ENCODE measurements around the gene KCND3. TPM values are rescaled to one million over a fixed set of nuclear protein-coding genes. Genes with fewer than 3 reads are reported as not detected.

KCND3 gene
- total RNA-seq, 1 donor from 2014 or later: 0.81 TPM

GRCh38 chr1:111882559-111882958, 106.9 kb downstream of the KCND3 start:
- H3K4me3 Mint-ChIP-seq (ENCODE audit: low read depth): no peak overlapping the region
- no peak for DNase-seq (ENCODE audit: low spot score, unreplicated experiment)
- H3K9me3 Mint-ChIP-seq (ENCODE audit: low read depth): no peaks in the 10 kb centered on the region
- no peaks in the 10 kb centered on the region for H3K36me3 Mint-ChIP-seq (ENCODE audit: insufficient read depth)
- peaks cover 17% of the 10 kb centered on the region for H3K4me1 Mint-ChIP-seq (ENCODE audit: low read depth)
- no peak for TF ChIP-seq CTCF (IDR thresholded peaks at IDR 0.05; ENCODE audit: unreplicated experiment)
- peaks cover 21% of the 10 kb centered on the region for H3K27me3 Mint-ChIP-seq
- H3K27ac Mint-ChIP-seq: no peak overlapping the region

GRCh38 chr1:111880881-111881837, 108.3 kb downstream of the KCND3 start:
- no peak overlapping the region for H3K4me3 Mint-ChIP-seq (ENCODE audit: low read depth)
- no peak overlapping the region for H3K27ac Mint-ChIP-seq
- no peaks in the 10 kb centered on the region for H3K9me3 Mint-ChIP-seq (ENCODE audit: low read depth)
- no peak for TF ChIP-seq CTCF (IDR thresholded peaks at IDR 0.05; ENCODE audit: unreplicated experiment)
- DNase-seq (ENCODE audit: low spot score, unreplicated experiment): no peak
- no peaks in the 10 kb centered on the region for H3K36me3 Mint-ChIP-seq (ENCODE audit: insufficient read depth)
- H3K4me1 Mint-ChIP-seq (ENCODE audit: low read depth): peaks cover 5% of the 10 kb centered on the region
- H3K27me3 Mint-ChIP-seq: peaks cover 24% of the 10 kb centered on the region

- Mint-ChIP-seq H3K27ac (no peak overlapping the region), H3K4me3 (ENCODE audit: low read depth) (no peak overlapping the region), H3K9me3 (ENCODE audit: low read depth) (no peaks in the 10 kb centered on the region), H3K36me3 (ENCODE audit: insufficient read depth) (no peaks in the 10 kb centered on the region), H3K4me1 (ENCODE audit: low read depth) (peaks cover 2% of the 10 kb centered on the region), H3K27me3 (peaks cover 21% of the 10 kb centered on the region)
- no peak for DNase-seq (ENCODE audit: low spot score, unreplicated experiment)
- no peak for TF ChIP-seq CTCF (IDR thresholded peaks at IDR 0.05; ENCODE audit: unreplicated experiment)
Observed at GRCh38 chr1:111879081-111879480, 110.4 kb downstream of the KCND3 start.

GRCh38 chr1:111878649-111879048, 110.8 kb downstream of the KCND3 start:
- no peak overlapping the region for H3K4me3 Mint-ChIP-seq (ENCODE audit: low read depth)
- peaks cover 19% of the 10 kb centered on the region for H3K27me3 Mint-ChIP-seq
- no peak for TF ChIP-seq CTCF (IDR thresholded peaks at IDR 0.05; ENCODE audit: unreplicated experiment)

GRCh38 chr1:111878091-111878490, 111.4 kb downstream of the KCND3 start:
- H3K36me3 Mint-ChIP-seq (ENCODE audit: insufficient read depth): no peaks in the 10 kb centered on the region
- H3K4me3 Mint-ChIP-seq (ENCODE audit: low read depth): no peak overlapping the region
- TF ChIP-seq CTCF (IDR thresholded peaks at IDR 0.05; ENCODE audit: unreplicated experiment): no peak
- H3K9me3 Mint-ChIP-seq (ENCODE audit: low read depth): no peaks in the 10 kb centered on the region
- H3K27me3 Mint-ChIP-seq: peaks cover 19% of the 10 kb centered on the region
- peaks cover 2% of the 10 kb centered on the region for H3K4me1 Mint-ChIP-seq (ENCODE audit: low read depth)
- no peak for DNase-seq (ENCODE audit: low spot score, unreplicated experiment)
- H3K27ac Mint-ChIP-seq: no peak overlapping the region

More at GRCh38 chr1:111878649-111879048, 110.8 kb downstream of the KCND3 start:
- Mint-ChIP-seq H3K27ac (no peak overlapping the region), H3K36me3 (ENCODE audit: insufficient read depth) (no peaks in the 10 kb centered on the region), H3K4me1 (ENCODE audit: low read depth) (peaks cover 2% of the 10 kb centered on the region), H3K9me3 (ENCODE audit: low read depth) (no peaks in the 10 kb centered on the region)
- DNase-seq (ENCODE audit: low spot score, unreplicated experiment): no peak

All from progenitor cell of endocrine pancreas (in vitro differentiated cells).